COLO668 (cell line): Measurements from ENCODE around the gene SOCS3.
A peak's percentile ranks its signal among the peaks of the same experiment; 100 is the strongest.
"Not testable (repeated sequence)": the region's sequence is repeated elsewhere in the genome, so short reads cannot be mapped to it uniquely, and the experiment has no call there.

Experiments used
- DNase-seq: peaks from one replicate; lab custom pipeline; 2025; ENCODE audit not compliant: unreplicated experiment; lab: John Stamatoyannopoulos, UW

SOCS3 gene

DNA sequence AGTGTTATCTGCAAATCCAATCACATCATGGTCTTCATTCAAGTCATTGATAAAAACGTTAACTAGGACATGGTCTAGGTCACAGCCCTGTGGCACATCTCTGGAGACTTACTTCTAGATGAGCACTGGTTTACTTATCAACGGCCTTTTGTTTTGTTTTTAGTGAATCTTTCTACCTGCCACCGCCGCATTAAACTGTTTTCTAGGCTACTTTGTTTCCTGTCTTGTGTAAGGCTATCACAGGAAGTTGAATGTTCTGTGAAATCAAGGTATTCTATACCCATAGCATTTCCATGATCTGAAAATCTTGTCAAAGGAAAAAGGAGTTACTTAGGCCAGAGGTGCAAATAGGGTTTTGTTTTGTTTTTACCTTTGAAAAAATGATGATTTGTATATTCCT, 26.9 kb downstream of the SOCS3 start:
- no peak for DNase-seq

DNA sequence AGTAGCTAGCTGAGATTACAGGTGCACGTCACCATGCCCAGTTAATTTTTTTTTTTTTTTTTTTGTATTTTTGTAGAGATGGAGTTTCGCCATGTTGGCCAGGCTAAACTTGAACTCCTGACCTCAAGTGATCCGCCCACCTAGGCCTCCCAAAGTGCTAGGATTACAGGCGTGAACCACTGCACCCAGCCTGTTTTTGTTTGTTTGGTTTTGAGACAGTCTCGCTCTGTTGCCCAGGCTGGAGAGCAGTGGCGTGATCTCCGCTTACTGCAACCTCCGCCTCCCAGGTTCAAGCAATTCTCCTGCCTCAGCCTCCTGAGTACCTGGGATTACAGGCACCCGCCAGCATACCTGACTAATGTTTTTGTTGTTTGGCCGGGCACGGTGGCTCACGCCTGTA, 28.5 kb downstream of the SOCS3 start:
- DNase-seq, result not testable (repeated sequence)

DNA sequence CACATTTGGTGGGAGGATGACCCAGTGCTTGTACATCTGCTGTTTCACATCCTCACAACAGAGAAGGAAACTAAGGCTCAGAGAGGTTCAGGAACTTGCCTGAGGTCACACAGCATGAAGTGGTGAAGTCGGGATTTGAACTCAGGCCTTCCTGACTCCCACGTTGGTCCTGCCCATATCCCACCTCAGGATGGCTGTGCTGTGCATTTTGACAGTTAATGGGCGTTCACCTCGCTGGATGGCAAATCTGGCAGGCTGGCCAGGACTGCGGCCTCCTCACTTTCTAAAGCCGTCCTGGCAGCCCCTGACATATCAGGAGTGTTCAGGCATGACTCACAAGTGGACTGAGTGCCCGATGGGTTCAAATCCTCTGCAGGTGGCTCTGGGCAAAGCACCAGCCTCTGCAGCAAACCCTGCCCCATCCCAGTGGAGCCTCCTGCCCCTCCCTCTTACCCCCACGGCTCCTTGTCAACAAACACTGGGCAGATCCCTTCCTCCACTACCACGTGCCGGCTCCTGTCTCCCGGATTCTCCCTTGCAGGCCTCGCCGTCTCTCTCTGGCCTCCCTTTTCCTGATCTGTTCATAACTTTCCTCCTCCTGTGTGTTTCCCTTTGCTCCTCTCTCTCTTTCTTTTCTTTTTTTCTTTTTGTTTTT, 29.2 kb downstream of the SOCS3 start:
- DNase-seq, result no peak

DNA sequence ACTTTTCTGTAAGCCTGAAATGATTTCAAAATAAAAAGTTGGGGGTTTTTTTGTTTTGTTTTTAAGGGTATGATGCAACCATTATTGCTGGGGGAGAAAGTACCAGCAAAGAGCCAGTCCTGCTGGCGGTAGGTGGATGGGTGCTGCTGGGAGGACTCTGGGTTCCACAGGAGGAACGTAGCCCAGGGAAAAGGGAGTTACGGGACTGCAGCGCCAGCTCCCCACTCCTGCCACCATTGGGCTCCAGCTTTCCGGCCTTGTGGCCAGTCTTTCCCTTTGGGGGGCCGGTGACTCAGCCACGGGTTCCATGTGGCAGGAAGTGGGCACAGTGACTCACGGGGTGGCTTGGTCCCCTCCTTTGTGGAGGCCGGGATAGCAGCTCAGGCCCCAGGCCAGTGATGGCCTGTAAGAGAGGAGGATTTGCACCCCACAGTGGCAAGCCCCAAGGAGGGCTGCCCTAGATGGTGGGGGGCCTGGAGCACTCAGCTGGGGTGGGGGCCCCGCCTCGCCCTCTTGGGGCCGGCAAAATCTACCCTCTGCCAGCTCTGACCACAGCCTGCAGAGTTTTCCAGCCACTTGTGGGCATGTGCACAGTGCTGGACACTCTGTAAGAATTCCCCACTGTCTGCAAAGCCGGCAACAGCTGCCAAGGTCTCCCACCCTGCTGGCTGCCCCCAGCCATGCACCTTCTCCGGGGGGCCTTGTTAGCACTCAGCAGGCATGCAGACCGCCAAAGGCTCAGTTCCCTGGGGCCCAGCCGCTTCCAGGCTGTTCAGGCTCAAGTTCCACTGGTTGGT, 30.4 kb downstream of the SOCS3 start:
- no peak for DNase-seq

DNA sequence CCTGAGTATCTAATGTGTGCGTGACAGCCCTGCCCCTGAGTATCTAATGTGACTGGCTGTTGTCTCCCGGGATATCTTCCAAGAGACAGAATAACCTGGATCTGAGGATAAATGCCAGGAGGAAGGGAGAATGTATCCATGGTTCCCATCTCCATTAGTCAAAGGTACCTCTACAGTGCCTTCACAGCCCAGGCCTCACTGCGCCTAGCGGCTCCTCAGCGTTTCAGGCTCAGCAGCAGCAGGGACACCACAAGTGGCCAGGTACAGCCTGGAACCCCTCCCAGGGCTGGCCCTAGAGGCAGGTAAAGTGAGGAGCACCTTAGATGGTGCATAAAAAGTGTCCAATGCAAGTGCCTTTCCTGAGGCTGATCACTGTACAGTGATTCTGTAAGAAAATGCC, 32.0 kb downstream of the SOCS3 start:
- DNase-seq, result no peak

DNA sequence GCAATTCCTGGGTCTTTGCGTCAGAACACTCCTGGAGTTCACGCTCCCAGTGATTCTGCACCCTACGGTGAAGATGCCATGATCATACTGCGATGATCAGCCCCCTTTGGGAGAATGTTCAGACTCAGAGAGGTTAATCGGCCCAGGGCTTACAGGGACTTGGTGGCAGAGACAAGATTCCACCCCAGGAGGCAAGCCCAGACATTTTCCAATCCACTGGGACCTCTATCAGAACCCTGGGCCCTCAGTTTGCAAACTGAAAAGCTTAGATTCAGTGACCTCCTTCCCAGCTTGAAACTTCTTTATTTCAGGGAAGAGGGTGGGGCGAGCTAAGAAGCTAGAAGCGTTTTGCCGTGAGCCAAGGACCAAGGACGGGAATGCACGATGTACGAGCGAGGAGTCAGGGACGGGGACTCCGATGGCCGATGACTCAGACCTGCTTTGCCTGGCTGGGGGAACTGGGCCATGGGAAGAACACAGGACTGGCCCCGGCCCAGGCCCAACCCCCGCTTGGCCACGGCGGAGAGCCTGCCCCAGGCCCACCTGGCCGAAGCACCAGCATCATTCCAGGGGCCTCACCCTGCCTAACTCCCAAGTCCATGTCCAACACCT, 34.7 kb downstream of the SOCS3 start:
- no peak for DNase-seq

DNA sequence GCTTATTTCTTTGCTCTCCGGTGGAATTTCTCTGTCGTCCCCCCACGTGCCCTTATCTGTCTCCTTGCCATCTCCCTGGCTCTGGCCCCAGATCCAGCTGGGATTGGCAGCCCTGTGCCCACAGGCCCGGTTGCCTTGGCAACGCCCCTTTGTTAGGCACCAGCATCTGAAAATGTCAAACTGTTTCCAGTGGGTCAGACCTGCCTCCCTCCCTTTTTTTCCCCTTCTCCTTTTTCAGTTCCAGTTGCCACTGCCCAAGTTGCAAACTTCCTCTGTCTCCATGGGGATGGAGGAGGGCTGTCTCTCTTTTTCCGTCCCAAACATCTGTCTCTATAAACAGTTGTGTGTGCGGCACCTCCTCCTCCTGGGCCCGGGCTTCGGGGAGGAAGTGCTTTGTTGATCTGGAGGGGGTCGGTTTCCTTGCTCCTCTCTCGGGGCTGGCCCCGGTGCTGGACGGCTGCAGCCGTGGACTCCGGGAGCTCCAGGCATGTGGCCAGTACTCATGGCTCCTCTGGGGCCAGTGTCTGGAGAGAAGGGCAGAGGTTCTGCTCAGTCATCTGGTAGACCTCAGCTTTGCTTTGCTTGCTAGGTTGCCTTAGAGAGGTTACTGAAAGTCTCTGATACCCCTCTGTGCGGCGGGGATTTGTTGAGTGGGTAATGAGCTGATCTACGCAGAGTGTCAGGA, 35.3 kb downstream of the SOCS3 start:
- DNase-seq, result peak; percentile 41

DNA sequence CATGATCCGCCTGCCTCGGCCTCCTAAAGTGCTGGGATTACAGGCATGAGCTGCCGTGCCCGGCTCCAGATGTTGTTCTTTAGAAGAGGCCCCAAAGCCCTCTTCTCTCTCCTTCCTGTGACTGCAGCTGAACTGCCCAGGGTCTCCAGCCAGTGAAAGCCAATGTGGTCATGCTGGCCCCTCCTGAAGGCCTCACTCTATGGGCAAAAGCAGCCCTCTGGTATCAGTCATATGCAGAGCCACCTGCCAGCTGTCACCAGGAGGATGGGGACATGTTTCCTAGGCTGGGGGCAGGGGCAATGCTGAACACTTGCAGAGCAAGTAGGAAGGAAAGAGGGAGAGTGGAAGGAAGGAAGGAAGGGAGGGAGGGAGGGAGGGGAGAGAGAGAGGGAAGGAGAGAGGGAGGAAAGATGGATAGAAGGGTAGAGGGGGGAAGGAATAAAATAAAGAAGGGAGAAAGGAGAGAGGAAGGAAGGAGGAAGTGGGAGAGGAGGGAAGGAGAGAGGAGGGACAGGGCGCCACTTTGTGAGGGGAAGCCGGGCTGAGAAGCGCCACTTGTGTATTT, 36.0 kb downstream of the SOCS3 start:
- no peak for DNase-seq

DNA sequence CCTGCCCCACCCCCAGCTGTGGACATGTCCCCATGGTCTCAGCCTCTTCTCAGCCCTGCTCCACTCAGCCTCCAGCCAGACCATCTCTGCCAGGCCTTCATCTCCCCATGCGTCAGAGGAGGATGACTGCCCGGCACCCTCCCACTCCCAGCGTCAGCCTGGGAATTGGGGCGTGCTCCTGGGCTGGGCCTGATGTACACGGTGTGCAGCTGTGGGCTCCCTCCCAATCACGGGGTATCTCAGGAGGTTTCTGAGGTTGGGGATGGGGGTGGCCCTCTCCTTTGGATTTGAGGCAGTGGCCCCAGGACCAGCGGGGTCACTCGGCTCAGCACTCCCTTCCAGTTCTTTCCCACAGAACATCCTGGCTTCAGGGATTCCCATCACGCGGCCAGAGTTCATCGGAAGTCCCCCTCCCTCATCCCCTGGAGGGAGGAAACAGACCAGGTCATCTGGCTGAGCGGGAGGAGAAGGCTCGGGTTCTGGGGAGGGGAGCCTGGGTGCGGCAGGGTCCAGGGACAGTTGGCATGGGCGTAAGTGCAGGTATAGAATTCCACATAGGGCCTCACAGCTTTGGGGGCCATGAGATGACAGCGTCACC, 36.9 kb downstream of the SOCS3 start:
- no peak for DNase-seq

DNA sequence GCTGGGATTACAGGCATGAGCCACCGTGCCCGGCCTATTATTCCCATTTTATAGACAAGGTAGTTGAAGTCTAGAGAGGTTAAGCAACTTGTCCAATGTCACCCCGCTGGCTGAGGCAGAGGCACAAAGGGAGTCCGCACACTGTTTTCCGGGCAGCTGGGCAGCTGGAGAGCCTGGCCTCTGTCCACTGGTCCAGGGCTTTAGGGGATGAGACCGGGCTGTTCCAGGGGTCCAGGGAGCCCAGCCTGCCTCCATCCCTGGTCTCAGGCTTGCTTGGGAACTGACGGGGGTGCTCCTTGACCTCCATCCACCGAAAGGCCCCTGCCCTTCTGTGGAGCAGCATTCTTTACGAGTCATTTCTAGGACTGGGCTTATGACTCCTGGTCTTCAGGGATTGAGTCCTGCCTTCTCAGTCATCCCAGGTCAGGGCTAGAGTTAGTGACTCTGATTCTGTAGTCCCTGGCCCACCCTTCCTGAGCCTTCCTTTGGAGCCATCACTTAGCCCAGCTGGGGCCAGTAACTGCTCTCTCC, 37.5 kb downstream of the SOCS3 start:
- no peak for DNase-seq

DNA sequence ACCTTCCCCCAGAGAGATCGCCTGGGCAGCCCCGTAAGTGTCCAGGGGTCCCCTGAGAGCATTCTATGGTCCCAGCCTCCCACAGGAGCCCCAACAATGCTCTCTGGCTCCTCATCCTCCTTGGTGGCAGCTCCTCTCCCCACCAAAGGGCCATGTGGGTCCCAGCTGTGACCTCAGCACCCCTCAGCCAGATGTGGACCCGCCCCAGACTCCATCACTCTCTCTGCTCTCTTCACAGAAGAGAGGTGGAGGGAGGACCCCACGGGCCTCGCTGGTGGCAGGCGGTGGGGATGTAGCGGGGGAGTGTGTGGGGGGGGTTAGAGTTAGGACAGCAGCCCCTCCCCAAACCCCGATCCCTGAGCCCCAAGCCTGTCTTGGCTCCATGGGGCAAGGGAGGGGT, 41.0 kb downstream of the SOCS3 start:
- DNase-seq, result no peak

DNA sequence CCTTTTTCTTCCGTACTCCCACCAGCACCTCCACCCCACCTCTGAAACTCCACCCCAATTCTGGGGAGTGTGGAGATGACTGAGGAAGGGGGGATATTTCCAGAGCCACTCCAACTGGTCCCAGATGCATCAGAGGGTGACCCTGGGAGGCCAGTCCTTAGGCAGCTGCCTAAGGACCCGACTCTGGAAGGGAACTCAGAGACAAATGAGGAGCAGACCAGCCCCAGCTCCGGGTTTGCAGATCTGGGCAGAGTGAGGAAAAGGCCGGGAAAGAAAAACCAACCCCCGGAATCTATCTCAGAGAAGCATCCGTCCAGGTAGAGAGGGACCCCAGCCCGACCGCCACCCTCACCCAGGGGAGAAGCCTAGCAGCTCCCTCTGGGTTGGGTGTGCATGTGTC, 41.5 kb downstream of the SOCS3 start:
- no peak for DNase-seq

DNA sequence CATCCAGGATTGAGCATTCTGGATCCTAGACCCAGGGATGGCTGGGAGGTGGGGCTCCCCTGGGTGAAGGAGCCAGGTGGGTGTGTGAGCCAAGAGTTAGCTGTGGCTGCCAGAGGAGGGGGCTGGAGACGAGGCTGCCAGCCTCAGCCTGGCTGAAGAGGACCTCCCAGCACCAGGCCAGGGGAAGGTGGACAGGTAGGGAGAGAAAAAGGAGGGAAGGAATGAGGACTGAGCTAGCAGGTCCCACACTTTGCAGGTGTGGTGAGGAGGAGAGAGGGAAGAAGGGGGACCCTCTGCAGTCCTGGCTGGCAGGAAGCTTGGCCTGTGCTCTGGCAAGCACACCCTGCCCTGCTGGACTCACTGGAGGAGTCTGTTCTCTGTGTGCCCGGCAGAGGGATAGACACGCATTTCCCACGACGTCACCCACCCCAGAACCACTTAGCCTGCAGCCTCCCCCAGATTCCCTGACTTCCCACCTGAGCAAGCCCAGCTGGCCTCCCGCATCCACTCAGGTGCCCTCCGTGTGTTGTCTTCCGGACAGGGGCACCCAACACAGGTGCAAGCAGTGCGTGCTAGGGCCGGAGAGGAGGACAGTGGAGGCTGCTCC, 42.0 kb downstream of the SOCS3 start:
- no peak for DNase-seq

DNA sequence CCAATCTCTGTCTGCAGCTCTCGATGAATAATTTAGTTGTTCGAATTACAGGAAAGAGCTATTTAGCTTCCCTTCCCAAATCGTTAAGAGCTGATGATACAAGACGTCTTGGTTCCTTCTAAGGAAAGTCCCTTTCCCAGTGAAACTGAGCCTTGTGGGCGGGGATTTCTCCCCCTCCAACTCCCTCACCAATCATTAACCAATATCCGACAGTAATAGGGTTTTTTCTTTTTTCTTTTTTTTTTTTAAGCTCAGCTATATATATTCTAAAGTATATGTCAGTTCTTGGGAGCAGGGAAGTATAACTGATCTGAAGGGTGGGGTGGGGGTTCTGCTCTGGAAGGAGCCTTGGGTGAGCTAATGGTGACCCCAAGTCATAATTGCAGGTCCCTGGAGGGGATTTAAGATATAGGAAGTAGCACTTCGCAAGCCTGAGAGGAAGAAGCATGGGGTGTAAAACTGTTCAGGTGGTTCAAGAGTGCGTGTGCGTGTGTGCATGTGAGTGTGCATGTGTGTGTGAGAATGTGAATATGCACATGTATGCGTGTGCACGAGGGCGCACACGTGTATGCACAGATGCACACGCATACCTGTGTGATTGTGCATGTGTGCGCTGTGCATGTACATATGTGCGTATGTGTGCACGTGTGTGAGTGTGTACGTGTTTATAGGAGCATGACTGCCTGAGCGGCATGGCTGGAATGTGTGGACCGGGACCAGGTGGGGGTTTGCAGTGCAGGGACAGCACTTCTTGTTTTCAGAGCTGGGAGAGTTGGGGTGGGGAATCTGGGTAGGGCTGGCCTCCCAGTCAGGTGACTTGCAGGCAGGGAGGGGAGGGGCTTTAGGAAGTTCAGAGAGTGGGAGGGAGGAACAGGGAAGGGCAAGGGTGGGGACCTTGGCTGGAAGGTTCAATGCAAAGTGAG, 42.7 kb downstream of the SOCS3 start:
- DNase-seq, result no peak

DNA sequence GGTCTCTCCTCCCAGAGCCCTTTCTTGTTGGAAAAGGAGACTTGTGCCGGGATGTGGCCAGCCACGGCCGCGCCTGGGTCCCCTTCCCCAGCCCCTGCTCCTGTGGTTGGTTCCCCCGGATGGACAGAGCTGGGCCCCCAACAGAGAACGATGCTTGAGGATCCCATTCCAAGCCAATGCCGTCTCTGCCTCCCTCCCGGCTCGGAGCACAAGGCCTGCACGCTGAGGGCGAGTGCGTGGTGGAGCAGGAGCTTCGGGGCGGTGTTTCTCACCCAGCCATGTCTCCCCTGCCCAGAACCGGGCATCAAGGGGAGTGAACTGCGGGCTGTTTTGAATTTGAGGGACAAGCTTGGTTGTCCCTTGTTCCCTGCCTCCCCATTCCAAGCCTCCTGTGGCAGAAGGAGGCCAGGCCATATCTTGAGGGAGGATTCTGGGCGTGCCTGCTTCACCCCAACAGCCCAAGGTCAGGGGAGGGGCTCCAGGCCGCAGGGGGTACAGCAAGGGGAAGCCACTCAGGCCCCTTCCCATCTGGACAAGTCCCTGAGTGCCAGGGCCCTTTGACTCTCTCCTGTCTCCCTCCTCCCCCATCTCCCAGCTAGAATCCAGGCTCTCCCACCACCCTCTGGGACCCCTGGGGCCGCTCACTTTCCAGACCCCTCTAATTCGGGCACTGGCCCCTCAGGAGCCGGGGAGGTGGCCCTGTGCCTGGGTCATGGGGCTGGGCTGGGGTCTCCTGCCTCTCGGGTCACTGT, 43.6 kb downstream of the SOCS3 start:
- no peak for DNase-seq

DNA sequence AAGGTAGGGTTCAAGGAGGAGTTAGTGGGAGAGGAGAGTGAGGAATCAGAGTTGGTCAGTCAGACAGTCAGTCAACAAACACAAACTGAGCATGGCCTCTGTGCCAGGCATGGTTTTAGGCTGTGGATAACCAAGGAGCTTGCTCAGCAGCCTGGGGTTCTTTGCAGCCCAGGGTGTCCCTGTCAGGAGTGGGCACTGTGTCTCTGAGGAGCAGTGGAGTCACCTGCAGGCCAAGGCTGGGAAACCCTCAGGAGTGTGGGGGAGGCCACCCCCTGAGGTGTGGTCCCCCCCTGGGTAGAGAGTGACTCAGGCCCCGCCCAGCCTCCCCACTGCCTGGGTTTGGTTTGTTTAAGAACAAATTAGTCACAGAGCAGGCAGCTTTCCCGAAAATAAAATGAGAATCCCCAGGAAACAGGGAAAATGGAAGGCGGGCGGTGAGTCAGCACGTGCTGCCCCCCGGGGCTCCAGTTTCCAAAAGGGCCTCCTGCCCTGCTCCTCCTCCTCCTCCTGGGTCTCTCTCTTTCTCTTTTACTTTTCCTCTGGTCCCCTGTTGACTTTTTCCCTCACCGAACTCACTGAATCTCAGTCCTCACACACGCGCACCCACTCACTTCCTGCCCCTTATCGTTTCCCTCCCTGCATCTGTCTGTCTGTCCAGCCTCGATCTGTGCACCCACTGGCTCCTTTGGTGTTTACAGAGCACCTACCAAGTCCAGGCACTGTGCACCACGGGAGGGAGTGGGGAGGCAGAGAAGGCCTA, 44.3 kb downstream of the SOCS3 start:
- no peak for DNase-seq

DNA sequence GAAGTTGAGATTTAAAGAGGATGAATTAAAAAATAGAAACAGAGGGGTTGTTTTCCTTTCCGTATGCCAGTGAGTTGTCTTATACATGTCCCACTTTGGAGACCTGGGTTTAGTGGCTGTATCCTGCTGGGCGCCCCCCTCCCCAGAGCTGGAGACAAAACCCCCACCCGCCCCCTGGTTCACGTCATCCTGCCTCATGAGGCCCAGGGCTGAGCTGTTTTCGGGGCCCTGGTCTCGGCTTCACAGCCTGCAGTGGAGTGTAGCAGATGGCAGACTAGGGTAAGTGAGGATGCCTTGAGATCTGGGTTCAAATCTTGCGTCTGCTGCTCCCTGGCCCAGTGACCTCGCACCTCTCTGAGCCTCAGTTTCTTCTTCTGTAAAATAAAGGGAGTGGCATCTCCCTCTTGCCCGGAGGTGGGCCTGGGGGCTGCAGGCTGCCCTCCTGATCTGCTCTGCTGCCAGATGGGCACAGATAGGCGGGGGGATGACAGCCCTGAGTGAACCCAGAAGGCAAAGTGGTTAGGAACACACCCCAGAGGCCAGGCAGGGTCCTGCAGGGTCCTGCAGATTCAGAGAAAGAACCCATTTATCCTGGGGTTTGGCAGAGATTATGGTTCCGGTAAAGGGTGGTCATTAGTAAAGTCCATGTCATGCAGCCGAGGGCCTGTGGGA, 45.1 kb downstream of the SOCS3 start:
- DNase-seq, result no peak
